HEK293 (cell line): ENCODE results near the gene LSM10.

Experiments
- GFI1B ChIP-seq: fragments of 450-650 bp; formaldehyde crosslinking; IDR thresholded peaks from 2 replicates; pipeline ENCODE4 v1.5.1; 2016; ENCODE audit warnings: missing biosample characterization, missing genetic modification characterization
- GLIS2 ChIP-seq: fragments of 450-650 bp; formaldehyde crosslinking; IDR thresholded peaks from 2 replicates; pipeline ENCODE4 v1.5.1; 2016; ENCODE audit warnings: missing biosample characterization, missing genetic modification characterization
- KLF10 ChIP-seq: fragments of 450-650 bp; IDR thresholded peaks from 2 replicates; pipeline ENCODE4 v1.5.1; 2018; ENCODE audit warnings: missing biosample characterization, mild to moderate bottlenecking, missing genetic modification characterization
- KLF8 ChIP-seq: fragments of 450-650 bp; formaldehyde crosslinking; IDR thresholded peaks from 2 replicates; pipeline ENCODE4 v1.5.1; 2016; ENCODE audit warnings: missing biosample characterization, missing genetic modification characterization
- PRDM1 ChIP-seq: fragments of 450-650 bp; formaldehyde crosslinking; IDR thresholded peaks from 2 replicates; pipeline ENCODE4; 2016; ENCODE audit warnings: missing biosample characterization, missing genetic modification characterization
- SALL2 ChIP-seq: fragments of 450-650 bp; formaldehyde crosslinking; IDR thresholded peaks from 2 replicates; pipeline ENCODE4 v1.5.0; 2017; ENCODE audit warnings: missing biosample characterization, mild to moderate bottlenecking, missing genetic modification characterization, borderline replicate concordance
- SP7 ChIP-seq: fragments of 450-650 bp; formaldehyde crosslinking; IDR thresholded peaks from 2 replicates; pipeline ENCODE4 v1.5.1; 2016; ENCODE audit warnings: missing biosample characterization, missing genetic modification characterization
- TRIM28 ChIP-seq: IDR thresholded peaks from 2 replicates; pipeline ENCODE4 v1.6.1; 2011; ENCODE audit warnings: low read length, control low read depth, borderline replicate concordance
- YY1 ChIP-seq: fragments of 450-650 bp; formaldehyde crosslinking; IDR thresholded peaks from 2 replicates; pipeline ENCODE4 v1.5.1; 2018; ENCODE audit warnings: missing biosample characterization, missing genetic modification characterization
- ZBTB20 ChIP-seq: fragments of 450-650 bp; formaldehyde crosslinking; IDR thresholded peaks from 2 replicates; pipeline ENCODE4 v1.5.1; 2016; ENCODE audit warnings: missing biosample characterization, missing genetic modification characterization
- ZFHX2 ChIP-seq: fragments of 450-650 bp; formaldehyde crosslinking; conservative IDR thresholded peaks from 2 replicates; pipeline ENCODE4 v1.5.1; 2016; ENCODE audit warnings: missing biosample characterization, missing genetic modification characterization
- ZNF174 ChIP-seq: fragments of 450-650 bp; formaldehyde crosslinking; IDR thresholded peaks from 2 replicates; pipeline ENCODE4 v1.5.0; 2017; ENCODE audit warnings: missing biosample characterization, mild to moderate bottlenecking, missing genetic modification characterization
- ZNF175 ChIP-seq: fragments of 450-650 bp; formaldehyde crosslinking; IDR thresholded peaks from 2 replicates; pipeline ENCODE4 v1.5.1; 2016; ENCODE audit warnings: missing biosample characterization, missing genetic modification characterization
- ZNF23 ChIP-seq: fragments of 450-650 bp; formaldehyde crosslinking; IDR thresholded peaks from 2 replicates; pipeline ENCODE4 v1.5.1; 2016; ENCODE audit warnings: missing biosample characterization, missing genetic modification characterization, borderline replicate concordance
- ZNF248 ChIP-seq: fragments of 450-650 bp; formaldehyde crosslinking; IDR thresholded peaks from 2 replicates; pipeline ENCODE4 v1.5.1; 2017; ENCODE audit warnings: missing biosample characterization, missing genetic modification characterization
- ZNF544 ChIP-seq: fragments of 450-650 bp; formaldehyde crosslinking; IDR thresholded peaks from 2 replicates; pipeline ENCODE4 v1.5.0; 2017; ENCODE audit warnings: missing biosample characterization, missing genetic modification characterization
- ZNF610 ChIP-seq: fragments of 450-650 bp; formaldehyde crosslinking; IDR thresholded peaks from 2 replicates; pipeline ENCODE4 v1.5.1; 2016; ENCODE audit warnings: missing biosample characterization, missing genetic modification characterization, borderline replicate concordance
- TF ChIP-seq, protein P1 (sequence below): fragments of 450-650 bp; formaldehyde crosslinking; IDR thresholded peaks from 2 replicates; pipeline ENCODE4 v1.5.1; 2016; ENCODE audit warnings: missing biosample characterization, missing genetic modification characterization
- TF ChIP-seq, protein P2 (sequence below): fragments of 450-650 bp; formaldehyde crosslinking; IDR thresholded peaks from 2 replicates; pipeline ENCODE4 v1.5.1; 2017; ENCODE audit warnings: missing biosample characterization, missing genetic modification characterization
- TF ChIP-seq, protein P3 (sequence below): fragments of 450-650 bp; formaldehyde crosslinking; conservative IDR thresholded peaks from 2 replicates; pipeline ENCODE4 v1.5.1; 2016; ENCODE audit warnings: low read depth, missing biosample characterization, missing genetic modification characterization
- TF ChIP-seq, protein P4 (sequence below): fragments of 450-650 bp; formaldehyde crosslinking; IDR thresholded peaks from 2 replicates; pipeline ENCODE4 v1.5.1; 2016; ENCODE audit warnings: missing biosample characterization, missing genetic modification characterization
- TF ChIP-seq, protein P5 (sequence below): fragments of 450-650 bp; formaldehyde crosslinking; IDR thresholded peaks from 2 replicates; pipeline ENCODE4 v1.5.1; 2017; ENCODE audit warnings: missing biosample characterization, missing genetic modification characterization
- TF ChIP-seq, protein P6 (sequence below): fragments of 450-650 bp; formaldehyde crosslinking; IDR thresholded peaks from 2 replicates; pipeline ENCODE4 v1.5.1; 2017; ENCODE audit warnings: missing biosample characterization, missing genetic modification characterization
- TF ChIP-seq, protein P7 (sequence below): fragments of 450-650 bp; formaldehyde crosslinking; IDR thresholded peaks from 2 replicates; pipeline ENCODE4 v1.5.1; 2016; ENCODE audit warnings: missing biosample characterization, missing genetic modification characterization
- TF ChIP-seq, protein P8 (sequence below): fragments of 450-650 bp; formaldehyde crosslinking; IDR thresholded peaks from 2 replicates; pipeline ENCODE4 v1.5.1; 2016; ENCODE audit warnings: missing biosample characterization, missing genetic modification characterization

LSM10 gene

DNA sequence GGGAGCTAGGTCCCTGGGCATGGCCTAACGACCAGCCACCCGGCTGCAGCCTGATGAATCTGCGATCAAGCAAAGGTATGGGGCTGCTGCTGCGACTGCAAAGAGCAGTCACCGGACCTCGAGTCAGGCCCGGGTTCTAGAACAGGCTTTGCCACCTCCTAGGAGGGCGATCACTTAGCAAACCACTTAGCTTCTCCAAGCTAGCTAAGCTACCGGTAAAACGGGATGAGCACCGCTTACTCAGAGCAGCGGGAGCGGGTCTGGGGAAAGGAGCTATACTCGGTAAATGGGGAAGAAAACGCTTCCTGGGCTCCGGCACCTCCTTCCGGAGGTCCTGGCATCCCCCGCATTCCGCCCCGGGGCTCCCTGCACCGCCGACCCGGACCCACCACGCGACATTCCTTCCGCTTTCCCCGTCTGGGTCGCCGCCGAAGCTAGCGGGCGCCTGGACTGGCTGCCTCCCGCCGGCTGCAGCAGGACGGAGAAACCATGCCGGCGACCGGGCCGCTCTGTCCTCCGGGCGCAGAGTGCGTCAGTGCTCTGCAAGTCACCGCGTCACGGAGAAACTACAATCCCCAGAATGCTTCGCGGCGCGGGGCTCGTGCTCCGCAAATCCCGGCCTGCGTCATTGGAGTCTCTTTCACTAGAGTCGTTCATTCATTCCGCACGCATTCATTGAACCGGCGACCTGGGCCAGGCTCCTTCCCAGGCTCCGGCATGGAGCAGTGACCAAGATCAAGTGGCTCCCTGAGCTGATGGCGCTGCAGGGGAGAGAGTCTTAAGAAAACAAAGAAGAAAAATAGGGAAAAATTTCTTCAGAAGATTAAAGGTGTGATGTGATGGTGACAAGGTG lies at the start of gene LSM10 (continued):
- TF ChIP-seq, protein P1, sequence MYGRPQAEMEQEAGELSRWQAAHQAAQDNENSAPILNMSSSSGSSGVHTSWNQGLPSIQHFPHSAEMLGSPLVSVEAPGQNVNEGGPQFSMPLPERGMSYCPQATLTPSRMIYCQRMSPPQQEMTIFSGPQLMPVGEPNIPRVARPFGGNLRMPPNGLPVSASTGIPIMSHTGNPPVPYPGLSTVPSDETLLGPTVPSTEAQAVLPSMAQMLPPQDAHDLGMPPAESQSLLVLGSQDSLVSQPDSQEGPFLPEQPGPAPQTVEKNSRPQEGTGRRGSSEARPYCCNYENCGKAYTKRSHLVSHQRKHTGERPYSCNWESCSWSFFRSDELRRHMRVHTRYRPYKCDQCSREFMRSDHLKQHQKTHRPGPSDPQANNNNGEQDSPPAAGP (tag by site-specific recombination), result no peak
- TF ChIP-seq YY1 (peak; percentile 68; the same call in 1 of the 2 replicates), ZBTB20 (tag by site-specific recombination) (peak; percentile 97), PRDM1 (tag by site-specific recombination) (peak; percentile 50; the same call in 1 of the 2 replicates), ZNF544 (no peak), GLIS2 (tag by site-specific recombination) (no peak), ZNF175 (tag by site-specific recombination) (no peak), KLF10 (tag by site-specific recombination) (no peak; the same call in 1 of the 2 replicates), GFI1B (tag by site-specific recombination) (no peak), ZNF174 (tag by site-specific recombination) (no peak), ZFHX2 (peak; percentile 35; the same call in 1 of the 2 replicates), ZNF23 (tag by site-specific recombination) (no peak), SALL2 (tag by site-specific recombination) (no peak), ZNF248 (tag by site-specific recombination) (no peak), SP7 (tag by site-specific recombination) (peak; percentile 70), ZNF610 (no peak; the same call in 1 of the 2 replicates), KLF8 (tag by site-specific recombination) (peak; percentile 16; the same call in 1 of the 2 replicates), TRIM28 (no peak)
- TF ChIP-seq, protein P2, sequence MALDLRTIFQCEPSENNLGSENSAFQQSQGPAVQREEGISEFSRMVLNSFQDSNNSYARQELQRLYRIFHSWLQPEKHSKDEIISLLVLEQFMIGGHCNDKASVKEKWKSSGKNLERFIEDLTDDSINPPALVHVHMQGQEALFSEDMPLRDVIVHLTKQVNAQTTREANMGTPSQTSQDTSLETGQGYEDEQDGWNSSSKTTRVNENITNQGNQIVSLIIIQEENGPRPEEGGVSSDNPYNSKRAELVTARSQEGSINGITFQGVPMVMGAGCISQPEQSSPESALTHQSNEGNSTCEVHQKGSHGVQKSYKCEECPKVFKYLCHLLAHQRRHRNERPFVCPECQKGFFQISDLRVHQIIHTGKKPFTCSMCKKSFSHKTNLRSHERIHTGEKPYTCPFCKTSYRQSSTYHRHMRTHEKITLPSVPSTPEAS, result no peak
- TF ChIP-seq, protein P3, sequence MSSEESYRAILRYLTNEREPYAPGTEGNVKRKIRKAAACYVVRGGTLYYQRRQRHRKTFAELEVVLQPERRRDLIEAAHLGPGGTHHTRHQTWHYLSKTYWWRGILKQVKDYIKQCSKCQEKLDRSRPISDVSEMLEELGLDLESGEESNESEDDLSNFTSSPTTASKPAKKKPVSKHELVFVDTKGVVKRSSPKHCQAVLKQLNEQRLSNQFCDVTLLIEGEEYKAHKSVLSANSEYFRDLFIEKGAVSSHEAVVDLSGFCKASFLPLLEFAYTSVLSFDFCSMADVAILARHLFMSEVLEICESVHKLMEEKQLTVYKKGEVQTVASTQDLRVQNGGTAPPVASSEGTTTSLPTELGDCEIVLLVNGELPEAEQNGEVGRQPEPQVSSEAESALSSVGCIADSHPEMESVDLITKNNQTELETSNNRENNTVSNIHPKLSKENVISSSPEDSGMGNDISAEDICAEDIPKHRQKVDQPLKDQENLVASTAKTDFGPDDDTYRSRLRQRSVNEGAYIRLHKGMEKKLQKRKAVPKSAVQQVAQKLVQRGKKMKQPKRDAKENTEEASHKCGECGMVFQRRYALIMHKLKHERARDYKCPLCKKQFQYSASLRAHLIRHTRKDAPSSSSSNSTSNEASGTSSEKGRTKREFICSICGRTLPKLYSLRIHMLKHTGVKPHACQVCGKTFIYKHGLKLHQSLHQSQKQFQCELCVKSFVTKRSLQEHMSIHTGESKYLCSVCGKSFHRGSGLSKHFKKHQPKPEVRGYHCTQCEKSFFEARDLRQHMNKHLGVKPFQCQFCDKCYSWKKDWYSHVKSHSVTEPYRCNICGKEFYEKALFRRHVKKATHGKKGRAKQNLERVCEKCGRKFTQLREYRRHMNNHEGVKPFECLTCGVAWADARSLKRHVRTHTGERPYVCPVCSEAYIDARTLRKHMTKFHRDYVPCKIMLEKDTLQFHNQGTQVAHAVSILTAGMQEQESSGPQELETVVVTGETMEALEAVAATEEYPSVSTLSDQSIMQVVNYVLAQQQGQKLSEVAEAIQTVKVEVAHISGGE (tag by site-specific recombination), result peak; percentile 95
- TF ChIP-seq, protein P4, sequence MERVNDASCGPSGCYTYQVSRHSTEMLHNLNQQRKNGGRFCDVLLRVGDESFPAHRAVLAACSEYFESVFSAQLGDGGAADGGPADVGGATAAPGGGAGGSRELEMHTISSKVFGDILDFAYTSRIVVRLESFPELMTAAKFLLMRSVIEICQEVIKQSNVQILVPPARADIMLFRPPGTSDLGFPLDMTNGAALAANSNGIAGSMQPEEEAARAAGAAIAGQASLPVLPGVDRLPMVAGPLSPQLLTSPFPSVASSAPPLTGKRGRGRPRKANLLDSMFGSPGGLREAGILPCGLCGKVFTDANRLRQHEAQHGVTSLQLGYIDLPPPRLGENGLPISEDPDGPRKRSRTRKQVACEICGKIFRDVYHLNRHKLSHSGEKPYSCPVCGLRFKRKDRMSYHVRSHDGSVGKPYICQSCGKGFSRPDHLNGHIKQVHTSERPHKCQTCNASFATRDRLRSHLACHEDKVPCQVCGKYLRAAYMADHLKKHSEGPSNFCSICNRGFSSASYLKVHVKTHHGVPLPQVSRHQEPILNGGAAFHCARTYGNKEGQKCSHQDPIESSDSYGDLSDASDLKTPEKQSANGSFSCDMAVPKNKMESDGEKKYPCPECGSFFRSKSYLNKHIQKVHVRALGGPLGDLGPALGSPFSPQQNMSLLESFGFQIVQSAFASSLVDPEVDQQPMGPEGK (tag by site-specific recombination), result peak; percentile 30; the same call in 1 of the 2 replicates
- TF ChIP-seq, protein P5, sequence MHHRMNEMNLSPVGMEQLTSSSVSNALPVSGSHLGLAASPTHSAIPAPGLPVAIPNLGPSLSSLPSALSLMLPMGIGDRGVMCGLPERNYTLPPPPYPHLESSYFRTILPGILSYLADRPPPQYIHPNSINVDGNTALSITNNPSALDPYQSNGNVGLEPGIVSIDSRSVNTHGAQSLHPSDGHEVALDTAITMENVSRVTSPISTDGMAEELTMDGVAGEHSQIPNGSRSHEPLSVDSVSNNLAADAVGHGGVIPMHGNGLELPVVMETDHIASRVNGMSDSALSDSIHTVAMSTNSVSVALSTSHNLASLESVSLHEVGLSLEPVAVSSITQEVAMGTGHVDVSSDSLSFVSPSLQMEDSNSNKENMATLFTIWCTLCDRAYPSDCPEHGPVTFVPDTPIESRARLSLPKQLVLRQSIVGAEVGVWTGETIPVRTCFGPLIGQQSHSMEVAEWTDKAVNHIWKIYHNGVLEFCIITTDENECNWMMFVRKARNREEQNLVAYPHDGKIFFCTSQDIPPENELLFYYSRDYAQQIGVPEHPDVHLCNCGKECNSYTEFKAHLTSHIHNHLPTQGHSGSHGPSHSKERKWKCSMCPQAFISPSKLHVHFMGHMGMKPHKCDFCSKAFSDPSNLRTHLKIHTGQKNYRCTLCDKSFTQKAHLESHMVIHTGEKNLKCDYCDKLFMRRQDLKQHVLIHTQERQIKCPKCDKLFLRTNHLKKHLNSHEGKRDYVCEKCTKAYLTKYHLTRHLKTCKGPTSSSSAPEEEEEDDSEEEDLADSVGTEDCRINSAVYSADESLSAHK, result no peak
- TF ChIP-seq, protein P6, sequence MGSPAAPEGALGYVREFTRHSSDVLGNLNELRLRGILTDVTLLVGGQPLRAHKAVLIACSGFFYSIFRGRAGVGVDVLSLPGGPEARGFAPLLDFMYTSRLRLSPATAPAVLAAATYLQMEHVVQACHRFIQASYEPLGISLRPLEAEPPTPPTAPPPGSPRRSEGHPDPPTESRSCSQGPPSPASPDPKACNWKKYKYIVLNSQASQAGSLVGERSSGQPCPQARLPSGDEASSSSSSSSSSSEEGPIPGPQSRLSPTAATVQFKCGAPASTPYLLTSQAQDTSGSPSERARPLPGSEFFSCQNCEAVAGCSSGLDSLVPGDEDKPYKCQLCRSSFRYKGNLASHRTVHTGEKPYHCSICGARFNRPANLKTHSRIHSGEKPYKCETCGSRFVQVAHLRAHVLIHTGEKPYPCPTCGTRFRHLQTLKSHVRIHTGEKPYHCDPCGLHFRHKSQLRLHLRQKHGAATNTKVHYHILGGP (tag by site-specific recombination), result no peak
- TF ChIP-seq, protein P7, sequence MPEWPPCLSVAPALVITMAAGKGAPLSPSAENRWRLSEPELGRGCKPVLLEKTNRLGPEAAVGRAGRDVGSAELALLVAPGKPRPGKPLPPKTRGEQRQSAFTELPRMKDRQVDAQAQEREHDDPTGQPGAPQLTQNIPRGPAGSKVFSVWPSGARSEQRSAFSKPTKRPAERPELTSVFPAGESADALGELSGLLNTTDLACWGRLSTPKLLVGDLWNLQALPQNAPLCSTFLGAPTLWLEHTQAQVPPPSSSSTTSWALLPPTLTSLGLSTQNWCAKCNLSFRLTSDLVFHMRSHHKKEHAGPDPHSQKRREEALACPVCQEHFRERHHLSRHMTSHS (tag by site-specific recombination), result no peak
- TF ChIP-seq, protein P8, sequence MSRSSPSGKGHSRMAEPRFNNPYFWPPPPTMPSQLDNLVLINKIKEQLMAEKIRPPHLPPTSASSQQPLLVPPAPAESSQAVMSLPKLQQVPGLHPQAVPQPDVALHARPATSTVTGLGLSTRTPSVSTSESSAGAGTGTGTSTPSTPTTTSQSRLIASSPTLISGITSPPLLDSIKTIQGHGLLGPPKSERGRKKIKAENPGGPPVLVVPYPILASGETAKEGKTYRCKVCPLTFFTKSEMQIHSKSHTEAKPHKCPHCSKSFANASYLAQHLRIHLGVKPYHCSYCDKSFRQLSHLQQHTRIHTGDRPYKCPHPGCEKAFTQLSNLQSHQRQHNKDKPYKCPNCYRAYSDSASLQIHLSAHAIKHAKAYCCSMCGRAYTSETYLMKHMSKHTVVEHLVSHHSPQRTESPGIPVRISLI (tag by site-specific recombination), result no peak
